Keratinocyte (primary cell): ENCODE data around the gene TCEANC. TPM values are rescaled to one million over a fixed set of nuclear protein-coding genes. Genes with fewer than 3 reads are reported as not detected.

ENCODE experiments used
- DNase-seq: peaks from one replicate; pipeline ENCODE4 v3.0.0-alpha.2; 2011; ENCODE audit warnings: low read depth, missing footprints, low spot score
- FAIRE-seq: peaks from 2 replicates; lab custom pipeline; 2011; peaks lifted over from hg19 to GRCh38; lab: Jason Lieb, UNC
- H2AFZ ChIP-seq: 2 replicates; pipeline ENCODE4 v1.6.0; 2012; ENCODE audit warnings: low read length, control low read depth, inconsistent platforms; ENCODE audit not compliant: control insufficient read depth
- H3K27ac ChIP-seq: 2 replicates; pipeline ENCODE4 v1.5.1; 2011; ENCODE audit warnings: low read length; ENCODE audit not compliant: control insufficient read depth, insufficient read depth
- H3K27me3 ChIP-seq: 3 replicates; pipeline ENCODE4 v1.6.0; 2011; ENCODE audit warnings: low read length; ENCODE audit not compliant: control insufficient read depth, insufficient read depth; ENCODE audit errors: extremely low read depth
- H3K36me3 ChIP-seq, 2 experiments: 2 replicates in 1 of 2; 3 replicates in 1 of 2; pipeline ENCODE4 v1.5.1; 2011; ENCODE audit warnings: low read length in 2 of 2, mild to moderate bottlenecking in 1 of 2; ENCODE audit not compliant: control insufficient read depth in 2 of 2, insufficient read depth in 2 of 2; ENCODE audit errors: extremely low read depth in 1 of 2
- H3K4me1 ChIP-seq: 3 replicates; pipeline ENCODE4 v1.5.1; 2011; ENCODE audit warnings: low read length; ENCODE audit not compliant: control insufficient read depth, insufficient read depth; ENCODE audit errors: extremely low read depth
- H3K4me2 ChIP-seq: 3 replicates; pipeline ENCODE4 v1.6.0; 2011; ENCODE audit warnings: low read depth, low read length; ENCODE audit not compliant: control insufficient read depth, insufficient read depth; ENCODE audit errors: extremely low read depth
- H3K4me3 ChIP-seq, 3 experiments: fragments of 200-600 bp in 1 of 3; sonication (generic) in 1 of 3; 2 replicates in 2 of 3; 3 replicates in 1 of 3; pipeline ENCODE4 v1.5.1; 2011 to 2016; ENCODE audit warnings: low read length in 3 of 3, mild to moderate bottlenecking in 3 of 3, control low read depth in 2 of 3, inconsistent platforms in 1 of 3, low read depth in 1 of 3, mixed read lengths in 1 of 3, mixed run types in 1 of 3, moderate library complexity in 1 of 3; ENCODE audit not compliant: control insufficient read depth in 2 of 3, insufficient read depth in 2 of 3; ENCODE audit errors: extremely low read depth in 1 of 3
- H3K79me2 ChIP-seq: 2 replicates; pipeline ENCODE4 v1.6.0; 2012; ENCODE audit warnings: low read length; ENCODE audit not compliant: control insufficient read depth, insufficient read depth
- H3K9ac ChIP-seq: 3 replicates; pipeline ENCODE4 v1.6.0; 2011; ENCODE audit warnings: low read length; ENCODE audit not compliant: control insufficient read depth, insufficient read depth; ENCODE audit errors: extremely low read depth
- H3K9me1 ChIP-seq: 3 replicates; pipeline ENCODE4 v1.6.0; 2011; ENCODE audit warnings: low read length; ENCODE audit not compliant: control insufficient read depth, insufficient read depth; ENCODE audit errors: extremely low read depth
- H3K9me3 ChIP-seq: 2 replicates; pipeline ENCODE4 v1.5.1; 2012; ENCODE audit warnings: low read depth, low read length; ENCODE audit not compliant: control insufficient read depth
- H4K20me1 ChIP-seq: 3 replicates; pipeline ENCODE4 v1.6.0; 2011; ENCODE audit warnings: low read length; ENCODE audit not compliant: control insufficient read depth, insufficient read depth; ENCODE audit errors: extremely low read depth
- EZH2 ChIP-seq: IDR thresholded peaks from one replicate; pipeline ENCODE4 v1.6.1; 2012; ENCODE audit warnings: inconsistent platforms, mild to moderate bottlenecking, low read length, moderate library complexity
- dilution Hi-C: fragments of 300-500 bp; cut with MboI; formaldehyde crosslinking; loops from one replicate; pipeline ENCODE4 v1.7.0; 2020; ENCODE audit warnings: low sequenced_read_pairs; ENCODE audit not compliant: extremely low pct_ligation_motif_present
- polyA plus RNA-seq, 5 experiments: library from polyadenylated mRNA; depleted of rRNA in 3 of 5; stranded (reverse) in 3 of 5; stranded (forward) in 1 of 5; unstranded in 1 of 5; fragments of >200 nt; gene quantifications; 1 replicate in 1 of 5; 2 replicates in 3 of 5; 3 replicates in 1 of 5; pipeline versions ENCODE4 v1.2.1 to v1.2.3, GENCODE V29; 2011 to 2012; ENCODE audit warnings: missing spikeins in 2 of 5, low read depth in 1 of 5, low replicate concordance in 1 of 5
- TF ChIP-seq, protein P1 (sequence below), 3 experiments: IDR thresholded peaks in 1 of 3; conservative IDR thresholded peaks in 1 of 3; optimal IDR thresholded peaks in 1 of 3; 2 replicates in 2 of 3; 3 replicates in 1 of 3; pipeline versions ENCODE3 to v1.5.1; 2011; ENCODE audit warnings: low read length in 3 of 3, mild to moderate bottlenecking in 3 of 3, moderate library complexity in 2 of 3, control low read depth in 1 of 3, inconsistent platforms in 1 of 3; ENCODE audit not compliant: insufficient read depth in 2 of 3; ENCODE audit errors: extremely low read depth in 1 of 3

Gene TCEANC
- polyA plus RNA-seq, 1 donor (not counting 4 experiments of a cell fraction or from before 2014, with no cell fraction given), result 1.8 TPM

DNA sequence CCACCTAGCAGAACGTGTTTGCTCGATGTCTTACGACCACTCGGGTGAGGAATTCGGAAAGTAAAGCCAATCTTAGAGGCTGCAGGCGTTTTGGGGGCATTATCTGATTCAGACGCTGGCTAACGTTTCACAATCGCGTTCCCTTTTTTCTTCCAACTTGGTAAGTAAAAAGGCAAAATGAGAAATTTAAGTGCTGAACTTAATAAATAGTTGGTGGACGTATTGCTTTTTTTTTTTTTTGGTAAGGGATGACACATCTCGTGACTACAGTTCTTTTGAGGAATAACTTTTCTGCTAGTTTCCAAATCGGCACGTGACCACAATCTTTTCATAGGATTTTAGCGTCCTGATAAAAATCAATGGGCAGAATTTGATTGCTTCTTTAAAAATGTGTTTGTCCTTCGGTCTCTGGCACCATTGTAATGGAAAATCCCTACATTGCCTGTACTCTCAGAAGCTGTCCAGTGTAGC, 36.8 kb downstream of the TCEANC start:
- TF ChIP-seq, protein P1, sequence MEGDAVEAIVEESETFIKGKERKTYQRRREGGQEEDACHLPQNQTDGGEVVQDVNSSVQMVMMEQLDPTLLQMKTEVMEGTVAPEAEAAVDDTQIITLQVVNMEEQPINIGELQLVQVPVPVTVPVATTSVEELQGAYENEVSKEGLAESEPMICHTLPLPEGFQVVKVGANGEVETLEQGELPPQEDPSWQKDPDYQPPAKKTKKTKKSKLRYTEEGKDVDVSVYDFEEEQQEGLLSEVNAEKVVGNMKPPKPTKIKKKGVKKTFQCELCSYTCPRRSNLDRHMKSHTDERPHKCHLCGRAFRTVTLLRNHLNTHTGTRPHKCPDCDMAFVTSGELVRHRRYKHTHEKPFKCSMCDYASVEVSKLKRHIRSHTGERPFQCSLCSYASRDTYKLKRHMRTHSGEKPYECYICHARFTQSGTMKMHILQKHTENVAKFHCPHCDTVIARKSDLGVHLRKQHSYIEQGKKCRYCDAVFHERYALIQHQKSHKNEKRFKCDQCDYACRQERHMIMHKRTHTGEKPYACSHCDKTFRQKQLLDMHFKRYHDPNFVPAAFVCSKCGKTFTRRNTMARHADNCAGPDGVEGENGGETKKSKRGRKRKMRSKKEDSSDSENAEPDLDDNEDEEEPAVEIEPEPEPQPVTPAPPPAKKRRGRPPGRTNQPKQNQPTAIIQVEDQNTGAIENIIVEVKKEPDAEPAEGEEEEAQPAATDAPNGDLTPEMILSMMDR (optimal IDR thresholded peaks at IDR 0.05 in 1 of 3, IDR thresholded peaks at IDR 0.05 in 1 of 3, conservative IDR thresholded peaks at IDR 0.05 in 1 of 3; ENCODE audit: extremely low read depth in 1 of 3, insufficient read depth in 2 of 3, low read length in 3 of 3), result no peak
- no peak for TF ChIP-seq EZH2
- H2AFZ ChIP-seq, result peak overlapping the region; percentile 82
- H3K27me3 ChIP-seq, result no peaks in the 10 kb centered on the region
- no peaks in the 10 kb centered on the region for H3K9me1 ChIP-seq
- peak overlapping the region; percentile 79 for H3K4me2 ChIP-seq
- no peaks in the 10 kb centered on the region for H3K9me3 ChIP-seq
- peaks cover 31% of the 10 kb centered on the region for H3K79me2 ChIP-seq
- peak overlapping the region; percentile 72 to 89 (median 77) for H3K4me3 ChIP-seq
- H3K27ac ChIP-seq, result peak overlapping the region; percentile 97
- FAIRE-seq (no peak), DNase-seq (no peak)
- H4K20me1 ChIP-seq, result no peaks in the 10 kb centered on the region
- H3K9ac ChIP-seq, result peak overlapping the region; percentile 98
- peaks cover 45% of the 10 kb centered on the region for H3K4me1 ChIP-seq
- dilution Hi-C loops, result no loop called here
- peaks cover 0 to 2% of the 10 kb centered on the region in 2 experiments for H3K36me3 ChIP-seq

DNA sequence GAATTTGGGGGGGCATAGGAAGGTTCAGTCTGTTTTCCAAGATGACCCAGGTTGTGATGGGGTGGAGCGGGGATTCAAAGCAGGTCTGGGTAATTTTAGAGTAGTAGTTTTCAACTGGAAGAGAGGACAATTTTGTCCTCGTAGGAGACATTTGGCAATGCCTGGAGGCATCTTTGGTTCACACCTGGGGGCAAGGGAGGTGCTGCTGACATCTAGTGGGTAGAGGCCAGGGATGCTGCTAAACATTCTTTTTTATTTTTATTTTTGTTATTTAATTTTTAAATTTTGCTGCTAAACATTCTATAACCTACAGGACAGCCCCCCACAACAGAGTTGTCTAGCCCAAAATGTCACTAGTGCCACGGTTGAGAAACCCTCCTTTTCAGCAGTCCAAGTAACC, 37.9 kb downstream of the TCEANC start:
- no peak for FAIRE-seq
- no peaks in the 10 kb centered on the region for H4K20me1 ChIP-seq
- no peak for DNase-seq
- peaks cover 42% of the 10 kb centered on the region for H3K79me2 ChIP-seq
- no peaks in the 10 kb centered on the region for H3K9me1 ChIP-seq
- H3K27ac ChIP-seq, result peak overlapping the region; percentile 97
- H3K27me3 ChIP-seq, result no peaks in the 10 kb centered on the region
- H3K4me1 ChIP-seq, result peaks cover 38% of the 10 kb centered on the region
- dilution Hi-C loops, result no loop called here
- no peak overlapping the region for H2AFZ ChIP-seq
- no peaks in the 10 kb centered on the region for H3K9me3 ChIP-seq
- H3K9ac ChIP-seq, result peak overlapping the region; percentile 98
- peak overlapping the region in 2 of 3 experiments; percentile 72 to 89 for H3K4me3 ChIP-seq
- peak overlapping the region; percentile 79 for H3K4me2 ChIP-seq
- peaks cover 2 to 3% of the 10 kb centered on the region in 2 experiments for H3K36me3 ChIP-seq
- TF ChIP-seq, protein P1 (optimal IDR thresholded peaks at IDR 0.05 in 1 of 3, IDR thresholded peaks at IDR 0.05 in 1 of 3, conservative IDR thresholded peaks at IDR 0.05 in 1 of 3; ENCODE audit: extremely low read depth in 1 of 3, insufficient read depth in 2 of 3, low read length in 3 of 3), result peak; percentile 17 to 34 (median 27)
- no peak for TF ChIP-seq EZH2
